Cardiac muscle cell (in vitro differentiated cells and primary cell): ENCODE data around the gene ZNF132. TPM values are rescaled to one million over a fixed set of nuclear protein-coding genes. Genes with fewer than 3 reads are reported as not detected.
A peak's percentile ranks its signal among the peaks of the same experiment; 100 is the strongest.
"Not testable (repeated sequence)": the region's sequence is repeated elsewhere in the genome, so short reads cannot be mapped to it uniquely, and the experiment has no call there.

Source experiments
- DNase-seq, 2 donors: peaks; one replicate each; pipeline versions ENCODE4 v3.0.0 to v3.0.0-alpha.2; 2010 to 2017; ENCODE audit warnings: low read depth in 1 of 2, low spot score in 1 of 2
- H3K27ac ChIP-seq: fragments of 200-600 bp; sonication (generic); 2 replicates; pipeline ENCODE4 v1.5.1; 2016
- H3K27me3 ChIP-seq: fragments of 200-600 bp; sonication (generic); 2 replicates; pipeline ENCODE4 v1.6.0; 2016; ENCODE audit warnings: control low read depth
- H3K36me3 ChIP-seq: fragments of 200-600 bp; sonication (generic); 2 replicates; pipeline ENCODE4 v1.5.1; 2016; ENCODE audit warnings: control low read depth
- H3K4me1 ChIP-seq: fragments of 200-600 bp; sonication (generic); 2 replicates; pipeline ENCODE4 v1.8.1; 2017; ENCODE audit warnings: low read depth, mild to moderate bottlenecking, mixed run types
- H3K4me3 ChIP-seq: fragments of 200-600 bp; sonication (generic); 2 replicates; pipeline ENCODE4 v1.5.1; 2016; ENCODE audit warnings: mild to moderate bottlenecking
- H3K9me3 ChIP-seq: fragments of 200-600 bp; sonication (generic); 2 replicates; pipeline ENCODE4 v1.5.1; 2017; ENCODE audit warnings: low read depth, mild to moderate bottlenecking, control low read depth
- polyA plus RNA-seq: library from polyadenylated mRNA; unstranded; fragments of >200 nt; fragmentation: Nextera tagmentation; extraction: Ambion mirVana; gene quantifications from 2 replicates; pipeline ENCODE4 v1.2.1, GENCODE V29; 2016
- total RNA-seq: library from RNA; depleted of rRNA; stranded (reverse); fragments of >200 nt; gene quantifications from 2 replicates; pipeline ENCODE4 v1.2.3, GENCODE V29; 2016
- TF ChIP-seq, protein P1 (sequence below): IDR thresholded peaks from 2 replicates; pipeline ENCODE4 v1.5.1; 2012; ENCODE audit warnings: low read depth, mild to moderate bottlenecking, low read length

Gene ZNF132
- total RNA-seq (not detected in 2 replicates), polyA plus RNA-seq (1.1 and 1.4 TPM in 2 replicates)

DNA sequence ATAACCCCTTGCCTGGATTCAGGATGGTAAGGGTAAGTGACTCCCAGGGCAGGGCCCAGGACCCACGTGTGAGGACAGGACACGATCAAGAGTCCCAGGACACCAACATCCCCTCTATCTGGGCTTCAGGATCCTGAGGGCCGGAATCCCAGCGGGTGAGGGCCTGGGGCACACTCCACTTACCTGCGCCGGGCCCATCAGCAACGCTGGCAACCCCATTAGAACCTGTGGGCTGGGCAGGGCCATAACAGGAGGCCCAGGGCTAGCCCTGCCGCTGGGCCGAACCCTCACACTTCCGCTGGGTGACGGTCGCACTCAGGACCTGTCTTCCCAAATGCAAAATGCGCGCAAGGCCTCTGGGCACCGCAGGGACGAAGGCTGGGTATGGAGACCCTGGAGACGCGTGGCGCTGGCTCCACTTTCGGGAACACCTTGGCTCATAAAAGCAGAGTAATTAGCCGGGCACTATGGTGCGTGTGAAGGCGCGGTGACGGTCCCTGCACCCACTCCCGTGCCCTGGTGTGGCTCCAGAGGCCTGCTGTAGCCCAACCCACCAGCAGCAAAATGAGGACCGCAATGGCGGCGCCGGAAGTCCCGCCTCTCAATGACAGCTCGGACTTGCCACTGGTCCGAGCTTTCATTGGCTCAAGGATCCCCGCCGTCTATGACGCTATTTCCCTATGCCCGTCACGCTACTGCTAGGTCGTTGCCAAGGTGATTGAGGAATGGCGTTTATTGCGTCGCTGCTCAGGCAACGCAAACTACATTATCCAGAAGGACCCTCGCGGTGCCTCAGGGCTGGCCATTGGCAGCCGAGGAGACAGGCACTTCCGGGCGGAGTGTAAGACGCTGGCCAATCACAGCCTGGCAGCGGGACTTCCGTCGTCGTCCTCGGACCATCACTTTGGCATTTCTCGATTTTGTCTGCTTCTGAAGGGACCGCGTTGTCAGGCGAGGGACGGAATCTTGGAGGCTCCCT lies at the start of gene ZNF132:
Gene ZNF132 (minus strand): TSS at position 578 of the 979 bp plus-strand sequence. CDS start 332 bp downstream, at position 246.
- Histone ChIP-seq H3K4me3 (no peak within 1 kb of the TSS), H3K4me1 (no peaks in the 10 kb centered on the region), H3K27me3 (no peaks in the 10 kb centered on the region), H3K9me3 (no peaks in the 10 kb centered on the region), H3K27ac (no peak within 1 kb of the TSS), H3K36me3 (no peaks in the 10 kb centered on the region)
- peak in 1 of 2 donors; percentile 100 for DNase-seq
- TF ChIP-seq, protein P1, sequence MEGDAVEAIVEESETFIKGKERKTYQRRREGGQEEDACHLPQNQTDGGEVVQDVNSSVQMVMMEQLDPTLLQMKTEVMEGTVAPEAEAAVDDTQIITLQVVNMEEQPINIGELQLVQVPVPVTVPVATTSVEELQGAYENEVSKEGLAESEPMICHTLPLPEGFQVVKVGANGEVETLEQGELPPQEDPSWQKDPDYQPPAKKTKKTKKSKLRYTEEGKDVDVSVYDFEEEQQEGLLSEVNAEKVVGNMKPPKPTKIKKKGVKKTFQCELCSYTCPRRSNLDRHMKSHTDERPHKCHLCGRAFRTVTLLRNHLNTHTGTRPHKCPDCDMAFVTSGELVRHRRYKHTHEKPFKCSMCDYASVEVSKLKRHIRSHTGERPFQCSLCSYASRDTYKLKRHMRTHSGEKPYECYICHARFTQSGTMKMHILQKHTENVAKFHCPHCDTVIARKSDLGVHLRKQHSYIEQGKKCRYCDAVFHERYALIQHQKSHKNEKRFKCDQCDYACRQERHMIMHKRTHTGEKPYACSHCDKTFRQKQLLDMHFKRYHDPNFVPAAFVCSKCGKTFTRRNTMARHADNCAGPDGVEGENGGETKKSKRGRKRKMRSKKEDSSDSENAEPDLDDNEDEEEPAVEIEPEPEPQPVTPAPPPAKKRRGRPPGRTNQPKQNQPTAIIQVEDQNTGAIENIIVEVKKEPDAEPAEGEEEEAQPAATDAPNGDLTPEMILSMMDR: no peak

- H3K4me1 ChIP-seq, DNase-seq, H3K27me3 ChIP-seq, H3K36me3 ChIP-seq, H3K27ac ChIP-seq, H3K9me3 ChIP-seq, H3K4me3 ChIP-seq: not testable (repeated sequence)
Measured at GRCh38 chr19:58484349-58484748, 44.4 kb upstream of the ZNF132 start.

DNA sequence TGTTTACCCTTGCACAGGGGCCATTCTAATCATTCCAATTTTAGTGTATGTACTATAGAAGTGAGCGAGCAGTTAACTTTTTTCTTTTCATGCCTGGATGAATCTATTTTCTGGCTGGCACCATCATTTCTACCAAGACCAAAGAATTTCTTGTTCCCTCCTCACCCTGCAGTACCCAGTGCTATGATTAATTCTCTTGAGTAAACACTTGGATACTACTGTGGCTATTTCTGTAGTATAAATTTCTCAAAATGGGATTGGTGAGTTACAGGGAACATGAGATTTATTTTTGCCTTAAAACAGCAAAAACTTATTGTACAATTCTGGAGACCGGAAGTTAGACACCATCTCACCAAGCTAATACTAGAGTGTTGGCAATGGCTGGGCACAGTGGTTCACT lies 43.8 kb upstream of the ZNF132 start:
- Histone ChIP-seq H3K27me3 (no peaks in the 10 kb centered on the region), H3K36me3 (peaks cover 9% of the 10 kb centered on the region), H3K9me3 (no peaks in the 10 kb centered on the region), H3K27ac (no peak overlapping the region), H3K4me3 (no peak overlapping the region), H3K4me1 (no peaks in the 10 kb centered on the region)
- TF ChIP-seq, protein P1: no peak
- DNase-seq: no peak

DNA sequence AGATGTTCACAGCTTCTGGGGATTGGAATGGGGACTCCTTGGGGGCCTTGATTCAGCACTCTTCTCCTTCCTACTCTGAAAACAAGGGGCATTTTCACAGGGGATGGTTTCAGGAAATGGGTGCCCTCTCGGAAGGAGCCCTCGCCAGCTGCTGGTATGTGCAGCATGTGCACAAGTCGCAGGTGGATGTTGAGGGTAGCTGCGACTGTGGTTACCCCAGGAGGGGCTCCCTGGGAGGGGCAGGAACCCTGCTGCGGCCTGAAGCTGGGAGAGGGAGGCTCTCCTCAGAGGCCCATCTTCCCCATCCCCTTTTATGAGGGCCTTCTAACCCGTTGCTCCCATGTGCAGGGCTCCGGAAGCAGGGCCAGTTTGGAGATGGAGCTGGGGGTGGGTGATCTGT lies 42.4 kb upstream of the ZNF132 start:
- Histone ChIP-seq H3K27me3 (no peaks in the 10 kb centered on the region), H3K9me3 (no peaks in the 10 kb centered on the region), H3K36me3 (peaks cover 9% of the 10 kb centered on the region), H3K27ac (no peak overlapping the region), H3K4me1 (peaks cover 1% of the 10 kb centered on the region), H3K4me3 (no peak overlapping the region)
- TF ChIP-seq, protein P1: no peak
- DNase-seq: no peak

- TF ChIP-seq, protein P1: no peak
- H3K36me3 ChIP-seq: peaks cover 9% of the 10 kb centered on the region
- H3K4me3 ChIP-seq: no peak overlapping the region
- DNase-seq: no peak
- H3K4me1 ChIP-seq: peaks cover 10% of the 10 kb centered on the region
- no peaks in the 10 kb centered on the region for H3K9me3 ChIP-seq
- H3K27ac ChIP-seq: no peak overlapping the region
- no peaks in the 10 kb centered on the region for H3K27me3 ChIP-seq
Measured at GRCh38 chr19:58480831-58481230, 40.9 kb upstream of the ZNF132 start.

DNA sequence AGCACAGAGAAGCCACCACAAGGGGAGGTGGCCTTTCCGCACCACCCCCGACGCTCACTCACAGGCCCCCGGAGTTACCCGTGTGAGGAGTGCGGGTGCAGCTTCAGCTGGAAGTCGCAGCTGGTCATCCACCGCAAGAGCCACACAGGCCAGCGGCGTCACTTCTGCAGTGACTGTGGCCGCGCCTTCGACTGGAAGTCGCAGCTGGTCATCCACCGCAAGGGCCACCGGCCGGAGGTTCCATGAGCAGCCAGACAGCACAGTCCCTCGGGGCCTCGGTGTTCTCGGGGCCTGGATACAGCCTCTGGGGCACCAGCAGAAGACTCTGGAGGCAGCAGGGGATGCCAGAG lies 40.5 kb upstream of the ZNF132 start:
- TF ChIP-seq, protein P1: no peak
- Histone ChIP-seq H3K4me3 (no peak overlapping the region), H3K27me3 (no peaks in the 10 kb centered on the region), H3K36me3 (peaks cover 9% of the 10 kb centered on the region), H3K27ac (no peak overlapping the region), H3K9me3 (no peaks in the 10 kb centered on the region), H3K4me1 (peaks cover 10% of the 10 kb centered on the region)
- DNase-seq: no peak
